ENCODE measurements around the gene TMEM39A. TPM values are rescaled to one million over a fixed set of nuclear protein-coding genes. Genes with fewer than 3 reads are reported as not detected.

Gene TMEM39A
- total RNA-seq, 1 donor from 2014 or later = 66.0 TPM

GRCh38 chr3:119418641-119419040 lies 44.8 kb downstream of the TMEM39A start:
- no peak overlapping the region for H3K27ac Mint-ChIP-seq
- H3K27me3 Mint-ChIP-seq = no peaks in the 10 kb centered on the region
- H3K4me3 Mint-ChIP-seq = no peak overlapping the region
- DNase-seq (ENCODE audit: extremely low spot score, unreplicated experiment) = no peak
- H3K36me3 Mint-ChIP-seq = peaks cover 3% of the 10 kb centered on the region
- peaks cover 9% of the 10 kb centered on the region for H3K9me3 Mint-ChIP-seq
- TF ChIP-seq CTCF (conservative IDR thresholded peaks at IDR 0.05) = no peak
- H3K4me1 Mint-ChIP-seq (ENCODE audit: unreplicated experiment) = peaks cover 10% of the 10 kb centered on the region

GRCh38 chr3:119417771-119418512 lies 45.5 kb downstream of the TMEM39A start:
- H3K4me1 Mint-ChIP-seq (ENCODE audit: unreplicated experiment) = peaks cover 10% of the 10 kb centered on the region
- no peak for DNase-seq (ENCODE audit: extremely low spot score, unreplicated experiment)
- no peak overlapping the region for H3K4me3 Mint-ChIP-seq
- no peaks in the 10 kb centered on the region for H3K27me3 Mint-ChIP-seq
- peaks cover 3% of the 10 kb centered on the region for H3K36me3 Mint-ChIP-seq
- H3K27ac Mint-ChIP-seq = no peak overlapping the region
- peaks cover 9% of the 10 kb centered on the region for H3K9me3 Mint-ChIP-seq
- no peak for TF ChIP-seq CTCF (conservative IDR thresholded peaks at IDR 0.05)

- Mint-ChIP-seq H3K36me3 (peaks cover 3% of the 10 kb centered on the region), H3K9me3 (no peaks in the 10 kb centered on the region), H3K27me3 (no peaks in the 10 kb centered on the region), H3K4me1 (ENCODE audit: unreplicated experiment) (peaks cover 10% of the 10 kb centered on the region), H3K27ac (no peak overlapping the region), H3K4me3 (no peak overlapping the region)
- DNase-seq (ENCODE audit: extremely low spot score, unreplicated experiment) = no peak
- TF ChIP-seq CTCF (conservative IDR thresholded peaks at IDR 0.05) = no peak
Observed at GRCh38 chr3:119416873-119417272, 46.5 kb downstream of the TMEM39A start.

GRCh38 chr3:119413603-119414280 lies 49.7 kb downstream of the TMEM39A start:
- Mint-ChIP-seq H3K36me3 (peaks cover 13% of the 10 kb centered on the region), H3K4me1 (ENCODE audit: unreplicated experiment) (peaks cover 10% of the 10 kb centered on the region), H3K9me3 (no peaks in the 10 kb centered on the region), H3K27me3 (no peaks in the 10 kb centered on the region), H3K27ac (no peak overlapping the region), H3K4me3 (no peak overlapping the region)
- no peak for DNase-seq (ENCODE audit: extremely low spot score, unreplicated experiment)
- no peak for TF ChIP-seq CTCF (conservative IDR thresholded peaks at IDR 0.05)

GRCh38 chr3:119409844-119410243 lies 53.6 kb downstream of the TMEM39A start:
- TF ChIP-seq CTCF (conservative IDR thresholded peaks at IDR 0.05) = no peak
- no peaks in the 10 kb centered on the region for H3K4me1 Mint-ChIP-seq (ENCODE audit: unreplicated experiment)
- H3K27ac Mint-ChIP-seq = no peak overlapping the region
- no peaks in the 10 kb centered on the region for H3K9me3 Mint-ChIP-seq
- DNase-seq (ENCODE audit: extremely low spot score, unreplicated experiment) = no peak
- H3K27me3 Mint-ChIP-seq = no peaks in the 10 kb centered on the region
- no peak overlapping the region for H3K4me3 Mint-ChIP-seq
- peaks cover 16% of the 10 kb centered on the region for H3K36me3 Mint-ChIP-seq
